GM21526 (cell line): ENCODE data around the gene DDX4.
A peak's percentile ranks its signal among the peaks of the same experiment; 100 is the strongest.
"Not testable (repeated sequence)": the region's sequence is repeated elsewhere in the genome, so short reads cannot be mapped to it uniquely, and the experiment has no call there.

Source experiments
- ATAC-seq: cut with Tn5 transposase; IDR thresholded peaks from one replicate; pipeline ENCODE4 v1.9.1; 2021; ENCODE audit warnings: moderate library complexity; ENCODE audit not compliant: unreplicated experiment, low FRiP score

DDX4 gene

GRCh38 chr5:55737793-55738192 is at the start of gene DDX4:
TSS of gene DDX4 (plus strand) at chr5:55738061. CDS start at chr5:55738964, 903 bp downstream.
- no peak for ATAC-seq

GRCh38 chr5:55691265-55692105 is 46.4 kb upstream of the DDX4 start:
- no peak for ATAC-seq

- ATAC-seq = no peak
Observed at GRCh38 chr5:55692106-55692417, 45.8 kb upstream of the DDX4 start.

- no peak for ATAC-seq
Observed at GRCh38 chr5:55692509-55692908, 45.4 kb upstream of the DDX4 start.

GRCh38 chr5:55694152-55694830 is 43.6 kb upstream of the DDX4 start:
- no peak for ATAC-seq

GRCh38 chr5:55696704-55697103 is 41.2 kb upstream of the DDX4 start:
- not testable (repeated sequence) for ATAC-seq

- no peak for ATAC-seq
Observed at GRCh38 chr5:55699041-55699688, 38.7 kb upstream of the DDX4 start.

GRCh38 chr5:55700745-55701144 is 37.1 kb upstream of the DDX4 start:
- ATAC-seq = no peak

GRCh38 chr5:55701462-55702103 is 36.3 kb upstream of the DDX4 start:
- ATAC-seq = no peak

GRCh38 chr5:55702598-55703345 is 35.1 kb upstream of the DDX4 start:
- ATAC-seq = peak; percentile 62

- no peak for ATAC-seq
Observed at GRCh38 chr5:55706230-55706629, 31.6 kb upstream of the DDX4 start.

GRCh38 chr5:55708732-55709131 is 29.1 kb upstream of the DDX4 start:
- no peak for ATAC-seq

GRCh38 chr5:55711507-55712022 is 26.3 kb upstream of the DDX4 start:
- ATAC-seq = no peak

GRCh38 chr5:55712023-55712859 is 25.6 kb upstream of the DDX4 start, which contains the start of gene SLC38A9:
TSS of gene SLC38A9 (minus strand) at chr5:55712324. CDS start at chr5:55697958, 14,366 bp downstream.
- peak; percentile 99 for ATAC-seq

GRCh38 chr5:55713871-55714270 is 24.0 kb upstream of the DDX4 start:
- ATAC-seq = no peak

GRCh38 chr5:55714339-55714738 is 23.5 kb upstream of the DDX4 start:
- ATAC-seq = no peak

- no peak for ATAC-seq
Observed at GRCh38 chr5:55714749-55715148, 23.1 kb upstream of the DDX4 start.

GRCh38 chr5:55715519-55716078 is 22.3 kb upstream of the DDX4 start:
- ATAC-seq = no peak

GRCh38 chr5:55719026-55719425 is 18.8 kb upstream of the DDX4 start:
- ATAC-seq = not testable (repeated sequence)
